Stomach (tissue), 4 donors: ENCODE measurements around the gene ARHGEF2.

Experiments
- CTCF ChIP-seq, 7 experiments: fragments of 450-650 bp in 4 of 7; fragments of 200-600 bp in 3 of 7; sonication (generic) in 3 of 7; IDR thresholded peaks; one replicate each; pipeline ENCODE4 v1.5.1; 2016 to 2019; ENCODE audit warnings: antibody characterized with exemption in 7 of 7, control low read depth in 2 of 7, mild to moderate bottlenecking in 1 of 7
- EP300 ChIP-seq: sonication (generic); formaldehyde crosslinking; IDR thresholded peaks from one replicate; pipeline ENCODE4 v1.6.1; 2017; ENCODE audit warnings: antibody characterized with exemption
- POLR2A ChIP-seq, 4 donors: fragments of 450-650 bp; IDR thresholded peaks; one replicate each; pipeline ENCODE4 v1.6.1; 2016; ENCODE audit warnings: antibody characterized with exemption in 4 of 4, control low read depth in 2 of 4, mild to moderate bottlenecking in 1 of 4, moderate library complexity in 1 of 4
- POLR2AphosphoS5 ChIP-seq, 3 donors: sonication (generic); formaldehyde crosslinking; IDR thresholded peaks; one replicate each; pipeline ENCODE4 v1.6.1; 2016; ENCODE audit warnings: antibody characterized with exemption in 3 of 3

GRCh38 chr1:155968670-155969069 is 9.7 kb downstream of the ARHGEF2 start:
- no peak for TF ChIP-seq CTCF (IDR thresholded peaks at IDR 0.05)
- no peak for TF ChIP-seq POLR2A (IDR thresholded peaks at IDR 0.05)
- no peak for TF ChIP-seq POLR2AphosphoS5 (IDR thresholded peaks at IDR 0.05)
- TF ChIP-seq EP300 = no peak
